ENCODE data around the gene SLC22A1. TPM values are rescaled to one million over a fixed set of nuclear protein-coding genes. Genes with fewer than 3 reads are reported as not detected.

Gene SLC22A1
- total and polyA plus RNA-seq, 2 donors (not counting 1 experiment from before 2014, with no cell fraction given) = 0.18 to 1.5 TPM

- no peaks in the 10 kb centered on the region for H4K20me1 ChIP-seq (ENCODE audit: control insufficient read depth, insufficient read depth, low read length, poor library complexity, severe bottlenecking)
These were observed 38.8 kb downstream of the SLC22A1 start for GRCh38 chr6:160160450-160160849.

DNA sequence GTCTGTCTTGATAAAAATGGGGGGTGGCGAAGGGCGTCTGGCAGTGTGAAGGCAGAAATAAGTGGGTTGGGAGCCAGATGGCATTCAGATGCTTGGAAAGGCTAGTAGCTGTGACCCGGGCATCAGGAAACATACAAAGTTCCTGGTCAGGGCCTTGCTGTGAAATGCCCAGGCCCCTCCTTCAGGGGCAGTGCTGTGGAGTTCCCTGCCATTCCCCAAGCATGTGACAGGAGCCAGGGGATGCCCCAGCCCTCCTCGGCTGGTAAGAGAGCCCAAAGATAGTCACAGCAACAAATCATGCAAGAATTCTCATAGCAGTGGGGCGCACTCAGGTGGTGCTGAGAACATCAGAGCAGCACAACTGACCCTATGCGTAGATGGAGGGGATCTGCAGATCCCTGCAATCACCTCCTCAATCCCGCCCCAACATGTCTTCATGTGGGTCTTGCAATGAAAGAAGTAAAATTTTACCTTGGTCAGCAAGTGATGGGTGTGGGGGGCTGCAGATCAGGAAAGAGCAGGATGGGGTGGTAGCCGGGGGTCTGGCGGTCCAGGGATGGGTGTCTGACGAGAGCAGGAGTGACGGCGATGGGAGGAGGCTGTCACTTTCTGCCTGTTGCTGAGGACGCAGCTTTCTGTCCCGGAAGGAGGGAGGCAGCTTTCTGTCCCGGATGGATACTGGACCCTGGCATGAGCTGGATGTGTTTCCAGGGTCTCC is 39.5 kb downstream of the SLC22A1 start:
- H3K9me3 ChIP-seq (ENCODE audit: control extremely low read depth in 1 of 3, control insufficient read depth in 2 of 3, insufficient read depth in 1 of 3, low read length in 2 of 3) = no peaks in the 10 kb centered on the region
- ATAC-seq (ENCODE audit: low read depth) (no peak), DNase-seq (no peak)
- ChIA-PET CTCF (no interaction called here), POLR2A (no interaction called here)
- H3K4me2 ChIP-seq (replicated peaks; ENCODE audit: low read depth, low read length, poor library complexity, severe bottlenecking) = no peak overlapping the region
- WGBS (ENCODE audit: insufficient coverage) = 80% methylated on average over 13 of the region's 15 CpGs
- intact Hi-C loops (cut with micrococcal nuclease) = no loop called here
- H3K79me2 ChIP-seq (ENCODE audit: control insufficient read depth, insufficient read depth, low read length) = no peaks in the 10 kb centered on the region
- H3K27ac Mint-ChIP-seq = no peak overlapping the region
- no peaks in the 10 kb centered on the region for H3K36me3 ChIP-seq (replicated peaks in 1 of 2; ENCODE audit: control extremely low read depth in 1 of 2, control insufficient read depth in 1 of 2, extremely low read depth in 1 of 2, insufficient read depth in 2 of 2, low read length in 1 of 2)
- no peaks in the 10 kb centered on the region for H3K9me3 Mint-ChIP-seq (ENCODE audit: insufficient read depth)
- no peak overlapping the region for H3K9ac ChIP-seq (ENCODE audit: low read length)
- no peak overlapping the region for H3K27ac ChIP-seq (ENCODE audit: low read length in 2 of 2)
- H4K20me1 ChIP-seq (ENCODE audit: control insufficient read depth, insufficient read depth, low read length, poor library complexity, severe bottlenecking) = no peaks in the 10 kb centered on the region
- H3K27me3 Mint-ChIP-seq = peaks cover 5% of the 10 kb centered on the region
- TF ChIP-seq, protein P1, sequence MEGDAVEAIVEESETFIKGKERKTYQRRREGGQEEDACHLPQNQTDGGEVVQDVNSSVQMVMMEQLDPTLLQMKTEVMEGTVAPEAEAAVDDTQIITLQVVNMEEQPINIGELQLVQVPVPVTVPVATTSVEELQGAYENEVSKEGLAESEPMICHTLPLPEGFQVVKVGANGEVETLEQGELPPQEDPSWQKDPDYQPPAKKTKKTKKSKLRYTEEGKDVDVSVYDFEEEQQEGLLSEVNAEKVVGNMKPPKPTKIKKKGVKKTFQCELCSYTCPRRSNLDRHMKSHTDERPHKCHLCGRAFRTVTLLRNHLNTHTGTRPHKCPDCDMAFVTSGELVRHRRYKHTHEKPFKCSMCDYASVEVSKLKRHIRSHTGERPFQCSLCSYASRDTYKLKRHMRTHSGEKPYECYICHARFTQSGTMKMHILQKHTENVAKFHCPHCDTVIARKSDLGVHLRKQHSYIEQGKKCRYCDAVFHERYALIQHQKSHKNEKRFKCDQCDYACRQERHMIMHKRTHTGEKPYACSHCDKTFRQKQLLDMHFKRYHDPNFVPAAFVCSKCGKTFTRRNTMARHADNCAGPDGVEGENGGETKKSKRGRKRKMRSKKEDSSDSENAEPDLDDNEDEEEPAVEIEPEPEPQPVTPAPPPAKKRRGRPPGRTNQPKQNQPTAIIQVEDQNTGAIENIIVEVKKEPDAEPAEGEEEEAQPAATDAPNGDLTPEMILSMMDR (IDR thresholded peaks at IDR 0.05) = no peak
- TF ChIP-seq EZH2 (IDR thresholded peaks at IDR 0.05; ENCODE audit: borderline replicate concordance, insufficient read depth, low read depth, low read length, poor library complexity, severe bottlenecking) = no peak
- H3K4me3 Mint-ChIP-seq = no peak overlapping the region
- H3K27me3 ChIP-seq (replicated peaks in 1 of 4; ENCODE audit: control extremely low read depth in 1 of 4, control insufficient read depth in 3 of 4, insufficient read depth in 4 of 4, low read length in 3 of 4) = no peaks in the 10 kb centered on the region
- H3K4me1 Mint-ChIP-seq = no peaks in the 10 kb centered on the region
- no peak overlapping the region for H3K4me3 ChIP-seq (ENCODE audit: control extremely low read depth in 1 of 5, extremely low read depth in 1 of 5, insufficient read depth in 1 of 5, low read depth in 2 of 5, low read length in 4 of 5)
- no peaks in the 10 kb centered on the region for H3K4me1 ChIP-seq (ENCODE audit: control insufficient read depth in 2 of 2, insufficient read depth in 2 of 2, low read length in 2 of 2)
- H2AFZ ChIP-seq (ENCODE audit: insufficient read depth, low read depth, low read length, poor library complexity, severe bottlenecking) = no peak overlapping the region

More at GRCh38 chr6:160160450-160160849, 38.8 kb downstream of the SLC22A1 start:
- no peaks in the 10 kb centered on the region for H3K9me3 Mint-ChIP-seq (ENCODE audit: insufficient read depth)
- no peak for DNase-seq
- intact Hi-C loops (cut with micrococcal nuclease) = no loop called here
- Histone ChIP-seq H3K4me1 (ENCODE audit: control insufficient read depth in 2 of 2, insufficient read depth in 2 of 2, low read length in 2 of 2) (no peaks in the 10 kb centered on the region), H3K27ac (ENCODE audit: low read length in 2 of 2) (no peak overlapping the region), H3K4me2 (replicated peaks; ENCODE audit: low read depth, low read length, poor library complexity, severe bottlenecking) (no peak overlapping the region), H3K4me3 (ENCODE audit: control extremely low read depth in 1 of 5, extremely low read depth in 1 of 5, insufficient read depth in 1 of 5, low read depth in 2 of 5, low read length in 4 of 5) (no peak overlapping the region), H3K27me3 (replicated peaks in 1 of 4; ENCODE audit: control extremely low read depth in 1 of 4, control insufficient read depth in 3 of 4, insufficient read depth in 4 of 4, low read length in 3 of 4) (no peaks in the 10 kb centered on the region), H3K79me2 (ENCODE audit: control insufficient read depth, insufficient read depth, low read length) (no peaks in the 10 kb centered on the region), H2AFZ (ENCODE audit: insufficient read depth, low read depth, low read length, poor library complexity, severe bottlenecking) (no peak overlapping the region), H3K36me3 (replicated peaks in 1 of 2; ENCODE audit: control extremely low read depth in 1 of 2, control insufficient read depth in 1 of 2, extremely low read depth in 1 of 2, insufficient read depth in 2 of 2, low read length in 1 of 2) (no peaks in the 10 kb centered on the region), H3K9ac (ENCODE audit: low read length) (no peak overlapping the region), H3K9me3 (ENCODE audit: control extremely low read depth in 1 of 3, control insufficient read depth in 2 of 3, insufficient read depth in 1 of 3, low read length in 2 of 3) (no peaks in the 10 kb centered on the region)
- POLR2A ChIA-PET = no interaction called here
- WGBS (ENCODE audit: insufficient coverage) = 81% methylated on average over 4 of the region's 6 CpGs
- H3K4me3 Mint-ChIP-seq = no peak overlapping the region
- no peak overlapping the region for H3K27ac Mint-ChIP-seq
- H3K27me3 Mint-ChIP-seq = peaks cover 5% of the 10 kb centered on the region
- no peak for ATAC-seq (ENCODE audit: low read depth)
- no peak for TF ChIP-seq EZH2 (IDR thresholded peaks at IDR 0.05; ENCODE audit: borderline replicate concordance, insufficient read depth, low read depth, low read length, poor library complexity, severe bottlenecking)
- TF ChIP-seq, protein P1 (IDR thresholded peaks at IDR 0.05) = no peak
- H3K4me1 Mint-ChIP-seq = no peaks in the 10 kb centered on the region
- CTCF ChIA-PET = no interaction called here

Data from B cell (primary cell).